HG02623 (cell line): Measurements from ENCODE around the gene PLXNB3.
"Not testable (repeated sequence)": the region's sequence is repeated elsewhere in the genome, so short reads cannot be mapped to it uniquely, and the experiment has no call there.

Experiments
- ATAC-seq: cut with Tn5 transposase; IDR thresholded peaks from one replicate; pipeline ENCODE4 v1.9.1; 2021; ENCODE audit warnings: moderate library complexity; ENCODE audit not compliant: unreplicated experiment

Gene PLXNB3

DNA sequence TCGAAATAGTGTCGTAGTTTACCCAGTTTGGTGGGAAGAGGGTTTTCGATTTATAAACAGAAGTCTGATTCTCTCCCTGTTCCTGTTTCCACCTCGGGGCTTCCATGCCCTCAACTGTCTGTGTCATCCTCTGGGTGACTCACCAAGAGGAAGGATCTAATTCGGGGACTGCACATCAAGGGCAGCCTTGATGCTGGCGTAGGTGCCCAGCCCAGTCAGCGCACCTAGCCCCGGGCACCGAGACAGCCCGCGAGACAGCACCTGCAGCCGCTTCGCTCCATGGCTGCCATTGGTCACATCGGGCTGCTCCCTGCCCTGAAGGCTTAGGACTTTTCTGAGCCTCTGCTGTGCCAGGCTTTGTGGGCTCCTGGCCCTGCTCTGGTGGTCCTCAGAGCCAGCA, 31.6 kb upstream of the PLXNB3 start:
- no peak for ATAC-seq

DNA sequence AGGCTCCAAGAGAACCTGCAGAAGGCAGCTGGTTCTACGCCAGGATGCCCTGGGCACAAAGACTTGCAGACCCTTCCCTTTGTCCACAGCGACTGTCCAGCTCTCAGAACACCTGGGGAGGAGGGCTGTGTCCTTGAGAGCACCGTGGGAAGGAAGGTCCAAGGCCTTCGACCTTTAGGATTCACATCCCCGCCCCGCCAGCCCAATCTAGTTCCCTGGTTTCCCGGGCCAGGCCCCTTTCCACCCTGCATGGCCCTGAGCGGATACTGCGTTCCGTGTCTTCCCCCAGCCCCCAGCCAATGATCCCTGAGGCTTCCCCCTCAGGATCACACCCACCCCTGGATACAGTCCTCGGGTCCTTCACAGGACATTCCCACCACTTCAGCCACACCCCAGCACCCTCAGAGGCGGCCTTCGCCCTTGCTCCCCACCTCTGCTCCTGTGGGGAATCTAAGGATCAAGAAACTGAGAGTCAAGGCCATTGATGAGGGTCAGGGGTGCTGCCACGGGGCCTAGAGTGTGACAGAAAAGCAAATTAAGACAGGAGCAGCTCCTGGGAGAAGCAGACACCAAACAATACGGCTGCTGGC, 30.3 kb upstream of the PLXNB3 start:
- no peak for ATAC-seq

DNA sequence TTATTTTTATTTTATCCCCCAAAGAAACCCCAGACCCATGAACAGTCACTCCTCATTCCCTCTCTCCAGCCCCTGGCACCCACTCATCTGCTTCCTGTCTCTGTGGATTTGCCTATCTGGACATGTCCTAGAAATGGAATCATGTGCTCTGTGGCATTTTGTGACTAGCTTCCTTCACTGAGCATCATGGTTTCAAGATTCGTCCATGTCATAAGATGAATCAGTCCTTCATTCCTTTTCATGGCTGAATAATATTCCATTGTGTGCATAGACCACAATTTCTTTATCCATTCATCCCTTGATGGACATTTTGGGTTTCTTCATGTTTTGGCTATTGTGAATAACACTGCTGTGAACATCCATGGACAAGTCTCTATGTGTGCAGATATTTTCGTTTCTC, 29.2 kb upstream of the PLXNB3 start:
- ATAC-seq, result no peak

DNA sequence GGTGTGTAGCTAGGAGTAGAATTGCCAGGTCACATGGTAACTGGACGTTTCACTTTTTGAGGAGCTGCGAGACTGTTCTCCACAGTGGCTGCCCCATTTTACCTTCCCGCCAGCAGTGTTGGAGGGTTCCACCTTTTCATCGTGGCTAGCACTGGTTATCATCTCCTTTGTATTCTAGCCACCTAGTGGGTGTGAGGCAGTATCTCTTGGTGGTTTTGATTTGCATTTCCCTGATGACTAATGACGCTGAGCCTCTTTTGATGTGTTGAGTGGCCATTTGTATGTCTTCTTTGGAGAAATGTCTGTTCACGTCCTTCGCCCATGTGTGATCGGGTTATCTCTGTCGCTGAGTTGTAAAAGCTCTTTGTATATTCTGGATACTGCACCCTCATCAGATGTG, 28.8 kb upstream of the PLXNB3 start:
- no peak for ATAC-seq

DNA sequence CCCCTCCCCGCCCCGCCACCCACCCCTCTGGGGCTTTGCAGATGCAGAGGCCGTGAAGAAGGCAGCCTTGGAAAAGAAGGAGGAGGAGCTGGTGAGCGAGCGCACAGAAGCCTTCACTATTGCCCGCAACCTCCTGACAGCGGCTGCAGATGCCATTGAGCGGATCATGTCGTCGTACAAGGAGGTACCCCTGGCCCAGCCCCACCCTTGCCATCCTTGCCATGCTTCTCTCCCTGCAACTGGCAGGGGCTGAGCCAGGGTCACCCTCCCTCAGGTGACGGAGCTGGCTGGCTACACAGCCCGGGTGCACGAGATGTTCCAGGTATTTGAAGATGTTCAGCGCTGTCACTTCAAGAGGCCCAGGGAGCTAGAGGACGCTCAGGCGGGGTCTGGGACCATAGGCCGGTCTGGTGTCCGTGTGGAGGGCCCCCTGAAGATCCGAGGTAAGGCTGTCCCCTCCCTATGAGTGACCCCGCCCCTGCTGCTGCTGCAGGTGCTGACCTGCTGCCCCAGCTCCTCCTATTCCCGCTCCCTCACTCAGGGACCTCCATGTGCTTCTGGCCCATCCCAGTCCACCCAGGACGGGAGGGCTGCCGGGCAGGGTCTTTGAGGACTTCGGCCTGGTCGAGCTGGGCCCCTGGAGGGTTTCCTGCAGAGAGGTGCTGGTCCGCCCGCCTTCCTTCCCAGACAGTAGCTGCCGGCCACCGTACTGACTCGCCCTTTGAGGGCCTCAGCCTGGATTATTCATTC, 27.8 kb upstream of the PLXNB3 start:
- no peak for ATAC-seq

DNA sequence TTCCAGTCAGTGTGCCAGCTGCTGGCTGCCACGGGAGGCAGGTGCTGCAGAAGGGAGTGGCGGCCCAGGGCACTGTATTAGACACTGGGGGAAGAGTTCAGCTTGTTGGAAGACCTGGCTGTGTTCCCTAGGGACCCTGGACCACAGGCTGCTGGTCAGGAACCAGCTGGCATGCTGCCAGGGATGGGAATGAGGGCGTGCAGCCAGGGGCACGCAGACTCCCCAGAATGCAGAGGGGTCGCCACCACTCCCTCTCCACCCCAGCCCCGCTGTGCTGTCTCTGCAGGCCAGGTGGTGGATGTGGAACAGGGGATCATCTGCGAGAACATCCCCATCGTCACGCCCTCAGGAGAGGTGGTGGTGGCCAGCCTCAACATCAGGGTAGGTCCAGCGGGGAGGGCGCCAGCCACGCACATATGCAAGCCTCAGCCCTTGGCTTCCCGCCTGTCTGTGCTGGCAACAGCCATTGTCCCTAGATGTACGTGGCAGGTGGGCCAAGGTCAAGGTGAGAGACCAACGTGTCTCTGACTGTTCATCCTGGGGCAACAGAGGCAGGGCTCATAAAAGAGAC, 27.1 kb upstream of the PLXNB3 start:
- ATAC-seq, result no peak

DNA sequence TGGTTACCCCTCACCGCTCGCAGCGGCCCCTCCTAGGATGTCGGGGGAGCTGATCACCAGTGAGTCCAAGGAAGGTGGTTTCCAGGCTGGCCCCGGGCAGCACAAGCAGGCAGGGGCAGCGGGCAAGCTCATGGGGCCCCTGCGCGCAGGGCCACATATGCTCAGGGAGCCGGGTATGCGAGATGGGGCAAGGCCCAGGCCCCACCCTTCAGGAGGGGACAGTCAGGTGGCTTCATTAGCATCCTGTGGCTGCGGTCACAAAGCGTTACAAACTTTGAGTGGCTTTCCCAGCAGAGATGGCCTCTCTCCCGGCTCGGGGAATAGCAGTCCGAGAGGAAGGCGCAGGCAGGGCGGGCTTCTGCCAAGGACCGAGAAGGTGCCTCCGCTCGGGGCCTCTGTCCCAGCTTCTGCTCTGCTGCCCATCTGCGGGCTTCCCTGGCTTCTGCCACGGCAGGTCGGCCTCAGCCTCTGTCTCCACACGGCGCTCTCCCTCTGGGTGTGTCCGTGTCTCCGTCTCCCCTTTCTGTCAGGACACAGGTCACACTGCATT, 25.9 kb upstream of the PLXNB3 start:
- no peak for ATAC-seq

DNA sequence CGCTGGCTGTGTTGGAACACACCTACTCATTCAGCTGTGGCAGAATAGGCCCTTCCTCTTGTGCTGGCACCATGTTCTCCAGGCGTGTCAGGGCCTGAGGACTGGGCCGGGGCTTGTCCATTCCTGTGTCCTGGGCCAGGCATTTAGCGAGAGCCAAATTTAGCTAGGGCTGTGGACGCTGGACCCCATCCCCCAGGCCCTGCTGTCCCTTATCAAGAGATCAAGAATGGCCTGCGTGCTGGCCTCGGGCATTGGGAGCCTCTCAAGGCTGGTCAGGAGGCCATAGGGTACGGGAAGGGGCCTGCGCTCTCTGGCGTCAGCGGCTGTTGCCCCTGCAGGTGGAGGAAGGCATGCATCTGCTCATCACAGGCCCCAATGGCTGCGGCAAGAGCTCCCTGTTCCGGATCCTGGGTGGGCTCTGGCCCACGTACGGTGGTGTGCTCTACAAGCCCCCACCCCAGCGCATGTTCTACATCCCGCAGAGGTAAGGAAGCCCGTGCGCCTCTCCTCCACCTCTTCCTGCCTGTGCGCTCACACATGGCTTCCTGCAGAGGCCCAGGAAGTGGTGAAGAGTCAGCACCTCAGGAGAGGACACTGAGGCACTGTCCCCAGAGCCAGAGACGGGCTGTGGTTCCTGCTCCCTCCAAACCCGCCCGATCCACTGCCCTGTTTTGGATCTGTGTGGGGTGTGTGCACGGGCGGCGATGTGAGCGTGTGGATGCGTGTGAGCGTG, 24.1 kb upstream of the PLXNB3 start:
- ATAC-seq, result no peak

DNA sequence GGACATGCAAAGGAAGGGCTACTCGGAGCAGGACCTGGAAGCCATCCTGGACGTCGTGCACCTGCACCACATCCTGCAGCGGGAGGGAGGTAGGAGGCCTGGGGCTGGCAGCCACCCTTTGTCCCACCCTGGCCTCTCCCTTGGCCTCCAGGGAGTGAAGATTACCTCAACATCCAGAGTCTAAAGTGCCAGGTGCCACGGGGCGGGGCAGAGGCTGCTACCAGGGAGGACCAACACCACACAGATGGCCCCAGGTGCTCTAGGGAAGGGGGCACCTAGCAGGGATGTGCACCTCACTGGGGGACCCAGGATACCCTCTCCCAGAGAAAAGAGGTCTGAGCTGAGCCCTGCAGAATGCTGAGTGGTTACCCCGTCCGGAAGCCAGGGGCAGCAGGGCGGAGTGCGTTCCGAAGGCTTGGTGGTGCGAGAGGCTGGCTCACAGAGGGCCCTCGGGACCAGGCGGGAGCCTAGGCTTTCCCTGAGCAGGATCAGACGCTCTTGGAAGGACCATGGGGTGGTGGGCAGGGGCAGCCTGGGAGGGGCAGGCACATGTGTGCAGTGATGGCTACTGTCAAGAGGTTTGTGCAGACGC, 23.3 kb upstream of the PLXNB3 start:
- ATAC-seq, result no peak

DNA sequence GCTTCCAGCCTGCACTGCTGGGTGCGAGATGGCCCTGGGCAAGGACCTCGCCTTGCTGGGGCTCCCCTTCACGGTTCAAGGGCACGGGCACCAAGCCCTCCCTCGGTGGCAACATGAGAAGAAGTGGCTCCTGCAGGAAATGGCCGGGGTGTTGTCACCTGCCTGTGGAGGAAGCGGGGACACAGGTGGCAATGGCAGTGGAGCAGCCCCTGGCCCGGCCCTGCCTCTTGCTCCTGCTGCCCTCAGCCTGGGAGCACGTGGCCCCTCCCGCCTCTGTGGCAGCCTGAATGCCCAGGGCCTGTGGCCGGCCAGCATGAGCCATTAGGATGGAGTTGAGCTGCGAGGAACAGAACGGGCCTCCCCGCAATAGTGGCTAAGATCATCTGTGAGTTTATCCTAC, 22.6 kb upstream of the PLXNB3 start:
- ATAC-seq, result no peak

DNA sequence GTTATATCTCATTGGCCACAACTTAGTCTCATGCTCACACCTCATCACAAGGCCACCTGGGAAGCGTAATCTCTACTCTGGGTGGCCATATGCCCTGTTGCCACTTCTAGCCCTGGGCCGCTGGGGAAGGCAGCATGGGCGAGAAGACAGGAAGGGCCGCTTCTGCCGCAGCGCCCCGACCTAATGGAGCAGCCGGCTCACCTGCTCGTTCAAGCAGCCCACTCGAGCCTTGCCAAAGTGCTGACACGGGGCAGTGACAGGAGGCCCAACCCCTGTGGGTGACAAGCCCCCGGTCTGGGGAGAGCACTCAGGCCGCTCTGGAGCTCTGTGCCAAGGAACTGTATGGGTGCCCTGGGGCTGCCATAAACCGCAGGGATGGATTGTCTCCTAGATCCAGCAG, 21.9 kb upstream of the PLXNB3 start:
- ATAC-seq, result not testable (repeated sequence)

DNA sequence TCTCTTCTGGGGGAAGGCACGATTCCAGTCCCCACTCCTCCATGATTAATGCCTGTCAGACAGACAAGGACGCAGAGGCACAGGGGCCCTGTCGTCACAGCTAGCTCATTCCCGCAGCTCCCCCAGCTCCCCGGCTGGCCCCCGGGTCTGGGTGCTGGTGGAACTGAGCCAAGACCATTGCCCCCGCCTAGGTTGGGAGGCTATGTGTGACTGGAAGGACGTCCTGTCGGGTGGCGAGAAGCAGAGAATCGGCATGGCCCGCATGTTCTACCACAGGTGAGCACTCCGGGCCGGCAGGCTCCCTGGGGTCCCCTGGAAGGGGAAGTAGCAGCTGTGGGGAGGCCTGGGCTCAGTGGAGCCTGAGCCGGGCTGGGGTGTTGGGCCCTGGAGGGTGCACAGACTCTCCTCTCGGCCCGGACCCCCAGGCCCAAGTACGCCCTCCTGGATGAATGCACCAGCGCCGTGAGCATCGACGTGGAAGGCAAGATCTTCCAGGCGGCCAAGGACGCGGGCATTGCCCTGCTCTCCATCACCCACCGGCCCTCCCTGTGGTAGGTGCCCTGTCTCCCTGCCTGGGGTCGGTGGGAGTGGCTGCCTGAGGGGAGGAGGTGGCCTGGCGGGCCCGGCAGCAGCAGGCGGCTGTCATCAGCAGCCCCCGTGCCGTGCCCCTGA, 21.1 kb upstream of the PLXNB3 start:
- ATAC-seq, result not testable (repeated sequence)

DNA sequence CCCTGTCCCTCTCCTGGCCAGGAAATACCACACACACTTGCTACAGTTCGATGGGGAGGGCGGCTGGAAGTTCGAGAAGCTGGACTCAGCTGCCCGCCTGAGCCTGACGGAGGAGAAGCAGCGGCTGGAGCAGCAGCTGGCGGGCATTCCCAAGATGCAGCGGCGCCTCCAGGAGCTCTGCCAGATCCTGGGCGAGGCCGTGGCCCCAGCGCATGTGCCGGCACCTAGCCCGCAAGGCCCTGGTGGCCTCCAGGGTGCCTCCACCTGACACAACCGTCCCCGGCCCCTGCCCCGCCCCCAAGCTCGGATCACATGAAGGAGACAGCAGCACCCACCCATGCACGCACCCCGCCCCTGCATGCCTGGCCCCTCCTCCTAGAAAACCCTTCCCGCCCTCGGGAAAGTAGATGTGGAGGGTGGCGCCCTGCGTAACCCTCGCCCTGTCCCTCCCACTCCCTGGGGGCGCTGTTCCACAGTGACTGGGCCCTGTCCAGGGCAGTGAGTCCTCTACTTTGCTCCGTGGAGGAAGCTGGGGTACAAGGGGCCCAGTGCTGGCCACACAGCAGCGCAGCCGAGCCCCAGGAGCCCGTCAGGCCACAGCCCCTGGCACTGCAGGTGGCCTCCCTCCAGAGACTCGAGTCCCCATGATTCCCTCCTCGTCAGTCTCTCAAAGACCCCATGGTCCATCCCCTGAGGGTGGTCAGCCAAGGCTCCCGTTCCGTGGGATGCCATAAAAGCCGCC, 20.4 kb upstream of the PLXNB3 start:
- not testable (repeated sequence) for ATAC-seq

DNA sequence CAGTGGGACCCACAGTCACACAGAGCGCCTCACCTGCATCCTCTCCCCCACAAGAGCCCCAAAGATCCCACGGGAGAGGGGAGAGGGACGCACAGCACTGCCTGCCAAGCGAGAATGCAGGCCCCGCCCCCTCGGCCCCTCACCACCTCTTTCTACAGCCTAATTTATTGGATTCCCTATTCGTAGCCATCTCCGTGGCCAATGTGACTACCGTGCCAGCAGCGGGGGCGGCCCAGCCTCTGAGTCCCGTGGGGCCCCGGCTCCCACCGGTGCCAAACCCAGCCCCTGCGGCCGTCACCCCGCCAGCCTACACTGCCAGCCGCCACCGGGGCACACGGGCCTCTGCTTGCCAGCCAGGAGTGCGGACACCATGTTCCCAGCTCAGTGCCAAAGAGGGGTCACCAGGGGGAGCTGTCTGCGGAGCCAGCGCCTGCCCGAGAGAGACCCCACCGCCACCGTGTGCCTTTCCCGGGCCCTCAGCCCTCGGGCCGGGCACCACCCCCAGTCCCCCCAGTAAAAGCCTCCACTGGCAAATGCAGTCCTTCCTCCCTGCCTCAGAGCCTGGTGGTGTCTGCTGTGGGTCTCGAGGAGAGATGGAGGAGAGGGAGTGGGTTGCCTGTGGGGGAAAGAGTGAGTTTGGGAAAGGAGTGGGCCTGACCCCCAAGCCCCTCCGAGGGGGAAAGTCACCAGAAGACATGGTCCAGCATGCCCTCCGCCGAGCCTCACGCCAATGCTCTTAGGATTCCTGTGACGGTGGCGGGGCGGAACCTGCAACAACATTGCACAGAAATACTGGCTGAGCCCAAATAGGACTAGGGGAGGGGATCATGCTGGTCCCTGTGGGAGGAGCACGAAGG, 19.6 kb upstream of the PLXNB3 start:
- ATAC-seq, result no peak

DNA sequence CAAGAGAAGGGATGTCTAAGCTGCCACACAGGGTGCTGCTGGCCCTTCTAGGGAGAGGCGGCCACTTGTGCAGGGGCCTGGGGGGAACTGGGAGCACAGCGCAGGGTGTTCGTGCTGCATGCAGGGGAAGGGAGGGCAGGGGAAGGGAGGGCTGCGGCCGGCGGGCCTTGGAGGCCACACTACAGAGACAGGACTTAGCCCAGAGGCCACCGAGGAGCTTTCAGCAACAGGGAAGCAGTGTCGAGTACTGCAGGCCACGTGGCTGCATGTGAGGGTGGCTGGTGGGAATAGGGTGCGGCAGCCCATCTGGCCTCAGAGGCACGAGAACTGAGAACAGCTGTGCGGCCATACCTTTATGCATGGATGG, 19.0 kb upstream of the PLXNB3 start:
- ATAC-seq, result not testable (repeated sequence)

DNA sequence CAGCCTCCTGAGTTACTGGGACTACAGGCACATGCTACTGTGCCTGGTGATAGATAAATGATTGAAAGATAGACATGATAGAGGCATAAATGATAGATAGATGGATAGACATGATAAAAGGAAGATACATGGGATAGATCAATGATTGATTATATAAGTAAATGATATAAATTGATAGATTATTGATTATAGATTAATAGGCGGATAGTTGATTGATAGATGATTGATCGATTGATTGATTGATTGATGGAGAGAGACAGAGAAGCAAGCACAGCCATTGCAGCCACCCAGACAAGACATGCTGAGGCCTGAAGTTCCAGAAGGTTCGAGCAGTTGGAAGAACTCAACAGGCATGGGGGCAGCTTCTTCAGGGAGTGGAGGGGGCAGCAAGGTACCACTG, 17.7 kb upstream of the PLXNB3 start:
- ATAC-seq, result no peak

DNA sequence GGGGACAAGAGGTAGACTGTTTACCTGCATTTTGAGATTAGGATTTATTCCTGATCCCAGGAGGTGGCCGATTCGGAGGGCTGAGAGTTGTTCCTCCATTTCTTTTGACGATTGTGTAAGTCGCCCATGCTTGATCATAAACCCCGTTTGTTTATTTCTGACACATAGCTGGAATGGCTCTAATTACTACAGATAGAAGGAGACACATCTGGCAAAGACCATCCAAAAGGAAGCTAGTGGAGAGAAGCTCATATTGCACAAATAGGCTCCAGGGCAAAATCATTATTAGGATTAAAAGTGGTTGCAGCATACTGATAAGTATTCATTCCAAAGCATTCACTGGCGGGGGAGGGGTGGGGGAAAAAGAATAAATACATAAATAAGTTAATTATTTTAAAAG, 17.1 kb upstream of the PLXNB3 start:
- ATAC-seq, result not testable (repeated sequence)

DNA sequence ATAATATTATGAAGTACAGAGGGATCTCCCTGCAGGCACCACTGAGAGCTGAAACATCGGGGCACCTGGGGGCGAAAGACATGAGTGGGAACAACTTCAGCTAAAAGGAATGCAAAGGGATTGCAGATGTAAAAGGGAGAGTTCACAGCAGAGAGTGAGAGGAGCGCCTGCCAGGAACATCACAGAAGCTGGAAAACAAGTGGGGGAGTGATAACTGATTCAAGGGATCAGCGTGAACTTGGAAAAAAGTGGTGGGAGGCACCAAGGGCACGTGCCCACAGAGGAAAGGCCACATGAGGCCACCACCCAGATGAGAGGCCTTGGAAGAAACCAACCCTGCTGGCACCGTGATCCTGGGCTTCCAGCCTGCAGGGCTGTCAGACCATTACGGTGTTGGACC, 15.0 kb upstream of the PLXNB3 start:
- ATAC-seq, result not testable (repeated sequence)

DNA sequence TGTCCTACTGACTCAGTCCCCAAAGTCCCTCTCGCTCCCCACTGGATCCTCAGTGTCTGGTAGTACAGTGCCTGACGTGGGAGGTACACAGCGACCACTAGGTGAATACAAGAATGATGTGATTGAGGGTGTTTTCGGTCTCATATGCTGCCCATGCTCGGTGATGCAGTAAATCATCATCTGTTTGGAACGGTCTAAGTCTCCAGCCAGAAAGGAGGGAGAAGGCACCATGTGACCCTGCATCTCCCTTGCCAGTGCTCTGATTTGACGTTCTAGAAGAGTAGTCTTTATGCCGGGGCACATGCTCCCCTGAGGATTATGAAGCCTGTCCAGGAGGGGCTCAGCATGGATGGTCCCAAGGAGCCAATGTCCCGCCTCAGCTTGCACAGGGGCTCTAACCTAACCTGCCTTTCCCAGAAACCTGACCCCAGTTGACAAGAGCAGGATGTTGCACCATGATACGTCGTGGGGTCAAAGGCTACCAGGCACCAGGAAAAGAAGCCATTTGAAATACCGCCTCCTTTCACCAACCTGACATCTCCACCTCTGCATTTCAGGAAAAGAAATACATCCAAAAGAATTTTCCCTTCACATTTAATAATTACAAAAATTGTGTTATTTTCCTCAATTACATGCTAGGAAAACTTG, 13.8 kb upstream of the PLXNB3 start:
- ATAC-seq, result no peak
